SK-N-MC (cell line): Measurements from ENCODE around the gene MRTO4.

Experiments
- EZH2 ChIP-seq: fragments of 200-600 bp; sonication (generic); IDR thresholded peaks from one replicate; pipeline ENCODE4 v1.6.1; 2017; ENCODE audit warnings: antibody characterized with exemption
- FOXP2 ChIP-seq: optimal IDR thresholded peaks from 2 replicates; pipeline ENCODE3; 2011; ENCODE audit warnings: mild to moderate bottlenecking, moderate library complexity; ENCODE audit not compliant: insufficient read depth; ENCODE audit errors: extremely low read length, control extremely low read depth

GRCh38 chr1:19210772-19211549 is 40.6 kb upstream of the MRTO4 start:
- TF ChIP-seq FOXP2 = no peak
- no peak for TF ChIP-seq EZH2
